ENCODE measurements around the gene MARCKS. TPM values are rescaled to one million over a fixed set of nuclear protein-coding genes. Genes with fewer than 3 reads are reported as not detected.

The MARCKS gene
- total RNA-seq, 3 donors from 2014 or later (not counting 1 experiment from before 2014, with no cell fraction given), result 2.1 to 9.2 (median 8.6) TPM

- intact Hi-C loops (cut with micrococcal nuclease), result no loop called here
- peak overlapping the region; percentile 79 for H3K4me3 Mint-ChIP-seq
- ATAC-seq, result no peak
- H3K27me3 ChIP-seq (ENCODE audit: control insufficient read depth, insufficient read depth, low read length), result peaks cover 42% of the 10 kb centered on the region
- no peaks in the 10 kb centered on the region for H3K36me3 ChIP-seq (ENCODE audit: control insufficient read depth, insufficient read depth, low read length)
- peaks cover 3% of the 10 kb centered on the region for H3K9me3 ChIP-seq (ENCODE audit: control insufficient read depth, insufficient read depth, low read length)
- no peak overlapping the region for H3K4me3 ChIP-seq (ENCODE audit: low read length)
- TF ChIP-seq CTCF (IDR thresholded peaks at IDR 0.05), result no peak
- 96% methylated on average over 56 of the region's 56 CpGs for WGBS (ENCODE audit: insufficient coverage)
- H3K4me1 Mint-ChIP-seq, result peaks cover 5 to 6% of the 10 kb centered on the region in 2 donors
- peaks cover 39% of the 10 kb centered on the region for H3K4me1 ChIP-seq (ENCODE audit: control insufficient read depth, insufficient read depth, low read length)
- peaks cover 0 to 4% of the 10 kb centered on the region in 2 donors for H3K9me3 Mint-ChIP-seq
- peaks cover 21 to 28% of the 10 kb centered on the region in 2 donors for H3K27me3 Mint-ChIP-seq (ENCODE audit: low read depth in 2 of 2)
- peaks cover 7% of the 10 kb centered on the region for H3K36me3 Mint-ChIP-seq
- peak overlapping the region in 1 of 2 donors; percentile 41 for H3K27ac Mint-ChIP-seq
- no peak overlapping the region for H3K27ac ChIP-seq (ENCODE audit: low read length)
- DNase-seq, result no peak
Measured at GRCh38 chr6:113860181-113860955, 3.2 kb downstream of the MARCKS start.

GRCh38 chr6:113862112-113862511 lies 5.0 kb downstream of the MARCKS start:
- peaks cover 5 to 6% of the 10 kb centered on the region in 2 donors for H3K4me1 Mint-ChIP-seq
- H3K4me1 ChIP-seq (ENCODE audit: control insufficient read depth, insufficient read depth, low read length), result peaks cover 23% of the 10 kb centered on the region
- no peak overlapping the region for H3K4me3 Mint-ChIP-seq
- no peaks in the 10 kb centered on the region for H3K36me3 ChIP-seq (ENCODE audit: control insufficient read depth, insufficient read depth, low read length)
- H3K9me3 ChIP-seq (ENCODE audit: control insufficient read depth, insufficient read depth, low read length), result no peaks in the 10 kb centered on the region
- H3K27me3 ChIP-seq (ENCODE audit: control insufficient read depth, insufficient read depth, low read length), result peaks cover 27% of the 10 kb centered on the region
- no peak for DNase-seq
- no peak for ATAC-seq
- intact Hi-C loops (cut with micrococcal nuclease), result no loop called here
- no peak overlapping the region for H3K27ac Mint-ChIP-seq
- H3K9me3 Mint-ChIP-seq, result peaks cover 0 to 4% of the 10 kb centered on the region in 2 donors
- no peak for TF ChIP-seq CTCF (IDR thresholded peaks at IDR 0.05)
- no peak overlapping the region for H3K27ac ChIP-seq (ENCODE audit: low read length)
- H3K4me3 ChIP-seq (ENCODE audit: low read length), result no peak overlapping the region
- H3K36me3 Mint-ChIP-seq, result peaks cover 7% of the 10 kb centered on the region
- H3K27me3 Mint-ChIP-seq (ENCODE audit: low read depth in 2 of 2), result peaks cover 16 to 39% of the 10 kb centered on the region in 2 donors

GRCh38 chr6:113870917-113871316 lies 13.8 kb downstream of the MARCKS start:
- no peak for TF ChIP-seq CTCF (IDR thresholded peaks at IDR 0.05)
- H3K4me3 ChIP-seq (ENCODE audit: low read length), result no peak overlapping the region
- intact Hi-C loops (cut with micrococcal nuclease), result no loop called here
- no peak overlapping the region for H3K27ac ChIP-seq (ENCODE audit: low read length)
- no peak for ATAC-seq
- DNase-seq, result no peak
- WGBS (ENCODE audit: insufficient coverage), result 93% methylated on average over 2 of the region's 2 CpGs
- H3K27me3 ChIP-seq (ENCODE audit: control insufficient read depth, insufficient read depth, low read length), result peaks cover 3% of the 10 kb centered on the region
- peaks cover 4 to 14% of the 10 kb centered on the region in 2 donors for H3K27me3 Mint-ChIP-seq (ENCODE audit: low read depth in 2 of 2)
- peaks cover 6 to 9% of the 10 kb centered on the region in 2 donors for H3K4me1 Mint-ChIP-seq
- no peak overlapping the region for H3K4me3 Mint-ChIP-seq
- no peaks in the 10 kb centered on the region for H3K9me3 ChIP-seq (ENCODE audit: control insufficient read depth, insufficient read depth, low read length)
- H3K9me3 Mint-ChIP-seq, result no peaks in the 10 kb centered on the region
- no peak overlapping the region for H3K27ac Mint-ChIP-seq
- H3K36me3 Mint-ChIP-seq, result no peaks in the 10 kb centered on the region
- H3K4me1 ChIP-seq (ENCODE audit: control insufficient read depth, insufficient read depth, low read length), result peaks cover 4% of the 10 kb centered on the region
- no peaks in the 10 kb centered on the region for H3K36me3 ChIP-seq (ENCODE audit: control insufficient read depth, insufficient read depth, low read length)
